HCEC 1CT (cell line): ENCODE measurements around the gene CBL.
"Not testable (repeated sequence)": the region's sequence is repeated elsewhere in the genome, so short reads cannot be mapped to it uniquely, and the experiment has no call there.

Experiments
- DNase-seq: peaks from one replicate; pipeline ENCODE4 v3.0.0-alpha.2; 2017

The CBL gene

DNA sequence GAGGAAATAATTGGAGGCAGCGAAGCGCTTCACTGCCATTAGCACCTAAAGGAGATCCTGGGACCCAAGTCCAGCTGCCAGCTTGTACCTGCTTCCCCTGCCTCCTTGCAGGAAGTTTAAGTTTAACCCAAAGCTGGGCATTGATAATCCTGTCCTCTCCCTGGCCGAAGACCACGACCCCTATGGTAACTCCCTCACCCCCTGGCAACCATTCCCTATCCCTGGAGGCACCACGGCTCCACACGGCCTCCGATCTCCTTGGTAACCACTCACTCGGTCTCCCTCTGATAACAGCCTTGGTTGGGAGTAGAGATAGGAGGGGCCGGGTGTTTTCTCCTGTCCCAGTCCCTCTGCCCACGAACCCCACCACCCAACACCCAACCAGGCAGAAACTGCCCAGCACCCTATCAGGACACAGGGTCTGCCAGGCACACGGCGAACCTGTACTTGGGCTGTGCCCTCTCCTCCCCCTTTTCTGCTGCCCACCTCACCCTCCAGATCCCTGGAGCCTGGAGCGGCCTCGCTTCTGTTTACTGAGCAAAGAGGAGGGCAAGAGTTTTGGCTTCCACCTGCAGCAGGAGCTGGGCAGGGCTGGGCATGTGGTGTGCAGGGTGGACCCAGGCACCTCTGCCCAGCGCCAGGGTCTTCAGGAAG, 20.0 kb upstream of the CBL start:
- no peak for DNase-seq

DNA sequence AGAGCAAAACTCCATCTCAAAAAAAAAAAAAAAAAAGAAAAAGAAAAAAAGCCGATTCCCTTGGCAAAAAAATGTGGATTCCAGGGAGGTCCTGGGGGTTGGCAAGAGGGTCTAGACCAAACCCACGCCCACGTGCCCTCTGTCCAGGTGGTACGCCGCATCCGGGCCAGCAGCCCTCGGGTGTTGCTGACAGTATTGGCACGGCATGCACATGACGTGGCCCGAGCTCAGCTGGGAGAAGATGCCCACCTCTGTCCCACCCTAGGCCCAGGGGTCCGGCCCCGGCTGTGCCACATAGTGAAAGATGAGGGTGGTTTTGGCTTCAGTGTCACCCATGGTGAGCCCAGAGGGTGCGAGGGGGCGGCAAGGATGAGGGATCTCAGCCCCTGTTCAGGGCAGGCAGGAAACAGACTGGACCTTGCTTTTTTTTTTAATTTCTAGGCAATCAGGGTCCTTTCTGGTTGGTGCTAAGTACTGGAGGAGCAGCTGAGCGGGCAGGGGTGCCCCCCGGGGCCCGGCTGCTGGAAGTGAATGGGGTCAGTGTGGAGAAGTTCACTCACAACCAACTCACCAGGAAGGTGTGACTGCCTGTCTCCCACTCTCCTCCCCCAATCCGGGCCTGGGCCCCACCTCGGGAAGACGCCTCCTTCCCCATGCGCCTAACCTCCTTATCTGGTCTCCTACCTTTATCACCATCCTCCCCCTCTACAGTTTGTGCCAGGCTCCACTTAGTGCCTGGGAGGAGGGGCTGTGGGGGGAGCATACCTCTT, 18.8 kb upstream of the CBL start:
- no peak for DNase-seq

DNA sequence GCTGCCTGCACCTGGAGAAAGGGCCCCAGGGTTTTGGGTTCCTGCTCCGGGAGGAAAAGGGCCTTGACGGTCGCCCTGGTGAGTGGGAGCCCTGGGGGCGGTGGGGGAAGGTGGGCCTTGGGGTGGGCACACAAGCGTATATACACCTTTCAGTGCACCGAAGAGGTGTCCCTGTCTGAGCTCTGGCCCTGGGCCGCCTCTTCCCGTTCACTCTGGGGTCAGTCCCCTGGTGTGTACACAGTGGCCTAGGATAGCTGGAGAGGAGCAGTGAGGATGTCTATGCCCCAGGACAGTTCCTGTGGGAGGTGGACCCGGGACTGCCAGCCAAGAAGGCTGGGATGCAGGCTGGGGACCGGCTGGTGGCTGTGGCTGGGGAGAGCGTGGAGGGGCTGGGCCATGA, 18.1 kb upstream of the CBL start:
- DNase-seq = no peak

DNA sequence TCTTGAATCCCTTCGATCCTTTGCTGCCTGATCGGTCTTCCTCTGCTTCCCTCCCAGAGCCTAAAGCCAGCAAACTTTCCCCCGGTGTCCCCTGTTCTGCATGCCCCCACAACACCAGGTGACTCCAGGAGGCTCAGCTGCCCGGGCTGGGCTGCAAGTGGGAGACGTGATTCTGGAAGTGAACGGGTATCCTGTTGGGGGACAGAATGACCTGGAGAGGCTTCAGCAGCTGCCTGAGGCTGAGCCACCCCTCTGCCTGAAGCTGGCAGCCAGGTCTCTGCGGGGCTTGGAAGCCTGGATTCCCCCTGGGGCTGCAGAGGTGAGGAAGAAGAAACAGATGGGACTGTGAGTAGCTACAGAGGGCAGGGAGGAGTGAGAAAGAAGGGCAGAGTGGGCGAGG, 17.3 kb upstream of the CBL start:
- no peak for DNase-seq

DNA sequence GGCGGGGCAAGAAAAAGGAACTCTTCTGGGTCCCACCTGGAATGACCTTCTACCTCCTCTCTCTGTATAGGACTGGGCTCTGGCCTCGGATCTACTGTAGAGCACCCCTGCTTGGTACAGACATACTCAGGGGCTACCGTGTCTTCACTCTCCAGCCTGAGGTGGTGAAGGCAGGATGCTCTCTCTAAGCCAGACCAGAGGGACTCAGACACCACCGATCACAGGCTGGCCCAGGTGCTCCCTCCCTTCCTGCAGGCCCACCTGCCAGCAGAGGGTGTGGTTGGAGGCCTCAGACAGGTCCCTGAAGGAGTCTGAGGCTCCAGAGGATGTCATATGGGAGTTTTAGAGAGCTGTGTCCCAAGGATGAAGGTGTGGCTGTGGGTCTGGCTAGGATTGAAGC, 16.7 kb upstream of the CBL start:
- DNase-seq = no peak

DNA sequence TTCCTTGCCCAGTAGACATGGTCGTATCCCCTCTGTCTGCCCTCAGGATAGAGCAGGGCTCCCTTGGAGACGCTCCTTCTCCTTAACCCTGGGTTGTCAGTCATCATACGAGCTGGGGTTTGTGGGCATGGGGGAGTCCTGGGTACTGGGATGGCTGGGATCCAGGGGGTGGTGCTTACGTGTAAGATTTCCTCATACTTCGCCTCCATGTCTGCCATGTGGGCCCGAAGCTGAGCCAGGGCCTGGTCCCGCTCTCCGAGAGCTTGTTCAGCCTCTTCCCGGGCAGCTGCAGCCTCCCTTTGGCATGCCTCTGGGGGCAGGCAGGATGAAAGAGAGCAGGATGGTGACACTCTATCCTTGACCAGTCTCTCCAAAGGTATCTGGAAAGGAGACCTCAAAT, 15.6 kb upstream of the CBL start:
- DNase-seq = no peak

DNA sequence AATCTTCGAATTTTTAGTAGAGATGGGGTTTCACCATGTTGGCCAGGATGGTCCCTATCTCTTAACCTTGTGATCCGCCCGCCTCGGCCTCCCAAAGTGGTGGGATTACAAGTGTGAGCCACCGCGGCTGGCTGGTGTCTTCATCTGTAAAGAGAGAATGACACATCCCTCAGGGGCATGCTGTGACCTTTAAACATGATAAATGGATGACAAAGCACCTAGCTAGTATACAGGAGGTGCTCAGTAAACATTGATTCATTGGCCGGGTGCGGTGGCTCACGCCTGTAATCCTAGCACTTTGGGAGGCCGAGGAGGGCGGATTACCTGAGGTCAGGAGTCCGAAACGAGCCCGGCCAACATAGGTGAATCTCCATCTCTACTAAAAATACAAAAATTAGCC, 14.9 kb upstream of the CBL start:
- not testable (repeated sequence) for DNase-seq

DNA sequence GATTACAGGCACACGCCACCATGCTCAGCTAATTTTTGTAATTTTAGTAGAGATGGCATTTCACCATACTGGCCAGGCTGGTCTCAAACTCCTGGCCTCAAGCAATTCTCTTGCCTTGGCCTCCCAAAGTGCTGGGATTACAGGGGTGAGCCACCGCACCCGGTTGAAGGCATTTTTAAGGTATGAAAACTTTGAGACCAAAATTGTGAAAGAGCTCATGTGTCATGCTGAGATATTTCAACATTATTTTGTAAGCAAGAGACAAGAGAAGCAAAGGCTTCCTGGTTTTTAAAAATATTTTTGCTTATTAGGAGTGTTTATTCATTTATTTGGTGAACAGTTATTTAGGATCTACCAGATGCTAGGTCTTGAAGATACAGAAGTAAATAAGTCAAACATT, 14.0 kb upstream of the CBL start:
- peak; percentile 37 for DNase-seq

DNA sequence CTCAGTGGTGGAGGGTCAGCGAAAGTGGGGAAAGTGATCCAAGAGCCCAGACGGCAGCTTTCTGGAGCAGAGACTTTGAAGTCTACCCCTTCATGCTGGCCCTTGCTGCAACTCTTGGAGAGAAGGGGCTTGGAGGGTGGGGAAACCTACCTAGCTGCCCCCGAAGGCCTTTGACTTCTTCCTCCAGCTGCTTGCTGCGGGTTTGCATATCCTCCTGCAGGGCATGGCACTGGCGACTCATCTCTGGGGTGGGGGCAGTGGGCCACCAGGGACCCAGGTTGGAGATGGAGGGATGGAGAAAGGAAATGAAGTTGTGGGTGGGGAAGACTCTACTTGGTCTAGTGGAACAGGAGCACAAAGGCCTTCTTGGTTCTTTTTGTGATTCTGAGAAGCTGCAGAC, 13.1 kb upstream of the CBL start:
- DNase-seq = no peak

DNA sequence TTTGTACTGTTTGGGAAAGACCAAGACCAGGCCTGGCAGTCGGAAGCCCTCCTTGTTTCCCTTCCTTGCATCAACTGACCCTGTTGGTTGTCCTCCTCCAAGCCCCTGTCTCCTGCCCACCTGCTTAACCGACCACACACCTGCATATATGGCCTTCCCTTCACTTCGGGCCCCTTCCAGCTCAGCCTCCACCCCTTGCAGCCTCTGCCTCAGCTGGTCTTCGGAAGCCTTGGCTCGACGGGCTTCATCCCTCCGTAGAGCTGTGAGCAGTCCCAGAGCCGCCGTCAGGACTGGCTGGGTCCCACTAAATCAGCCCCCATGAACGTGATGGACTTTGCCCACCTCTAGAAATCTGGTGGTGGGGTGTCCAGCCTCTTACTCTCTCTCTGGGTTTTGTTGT, 12.5 kb upstream of the CBL start:
- no peak for DNase-seq

DNA sequence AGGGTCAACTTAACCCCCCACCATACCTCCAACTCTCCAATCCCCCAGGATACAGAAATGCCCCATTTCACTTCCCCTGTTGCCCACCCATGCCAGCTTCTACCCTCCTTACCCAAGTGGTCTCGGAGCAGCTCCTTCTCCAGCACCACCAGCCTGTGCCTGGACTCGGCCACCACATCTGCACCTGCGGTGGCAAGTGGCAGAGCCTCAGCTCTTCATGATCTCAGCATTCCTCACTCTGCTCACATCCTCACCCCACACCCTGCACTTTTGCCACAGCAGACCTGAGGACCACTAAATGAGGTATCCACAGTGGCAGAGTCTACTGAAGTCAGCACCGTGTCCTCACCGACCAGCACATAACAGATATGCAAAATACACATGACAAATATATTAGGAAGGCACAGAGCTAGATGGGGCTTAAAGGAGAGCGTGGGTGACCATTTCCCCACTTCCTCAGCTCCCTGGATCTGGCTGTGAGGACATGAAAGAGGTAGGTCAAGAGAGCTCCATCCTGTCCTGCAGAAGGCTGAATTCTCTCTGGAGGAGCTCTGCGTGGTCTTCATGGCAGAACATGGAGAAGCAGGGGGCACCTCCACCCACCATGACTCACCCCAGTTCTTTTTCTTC, 11.2 kb upstream of the CBL start:
- DNase-seq = no peak

DNA sequence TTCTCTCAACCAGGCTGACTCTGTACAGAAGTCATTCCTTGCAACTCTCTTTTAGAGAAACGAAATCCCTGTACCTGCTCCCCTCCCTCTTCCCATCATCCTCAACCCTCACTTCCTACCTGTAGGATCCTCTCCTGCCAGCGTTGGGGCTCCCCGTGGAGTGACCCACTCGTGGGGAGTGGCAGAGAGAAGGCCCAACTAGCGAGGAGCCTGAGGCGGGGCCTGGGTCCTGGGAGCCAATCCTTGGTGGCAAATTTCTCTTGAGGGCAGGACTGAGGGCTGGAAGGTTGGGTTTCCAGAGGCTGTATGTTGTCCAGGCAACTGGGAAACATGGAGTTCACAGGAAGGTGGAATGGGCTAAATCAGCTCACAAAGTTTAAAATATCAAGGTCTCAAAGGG, 10.5 kb upstream of the CBL start:
- DNase-seq = peak; percentile 57

DNA sequence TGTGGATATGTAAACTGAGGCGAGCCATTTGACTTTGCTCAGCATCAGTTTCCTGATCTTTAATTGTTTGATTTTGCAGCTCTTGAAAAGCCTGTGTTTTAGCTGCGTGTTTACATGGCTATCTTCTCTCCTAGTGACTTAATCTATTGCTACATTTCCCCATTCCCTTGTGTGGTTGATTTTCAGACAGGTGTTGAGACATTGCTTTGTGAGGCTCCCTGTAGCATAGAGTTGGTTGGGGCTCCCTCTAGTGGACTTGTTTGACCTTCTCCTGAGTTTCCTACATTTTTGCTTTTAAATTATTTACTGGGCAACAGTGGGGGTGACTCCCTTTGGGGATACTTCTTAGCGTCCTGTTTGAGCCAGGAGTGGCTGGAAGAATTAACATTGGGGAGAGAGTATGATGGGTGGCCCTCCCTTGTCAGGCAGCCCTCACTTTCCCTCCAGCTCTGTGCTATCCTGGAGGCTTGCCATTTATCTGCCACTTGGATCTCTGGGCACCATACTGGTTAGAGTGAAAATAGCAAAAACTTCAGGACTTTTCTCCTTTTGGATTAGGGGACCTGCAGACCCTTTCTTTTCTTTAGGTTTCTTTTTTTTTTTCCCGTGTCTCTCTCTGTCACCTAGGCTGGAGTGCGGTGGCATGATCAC, 9.2 kb upstream of the CBL start:
- peak; percentile 82 for DNase-seq

DNA sequence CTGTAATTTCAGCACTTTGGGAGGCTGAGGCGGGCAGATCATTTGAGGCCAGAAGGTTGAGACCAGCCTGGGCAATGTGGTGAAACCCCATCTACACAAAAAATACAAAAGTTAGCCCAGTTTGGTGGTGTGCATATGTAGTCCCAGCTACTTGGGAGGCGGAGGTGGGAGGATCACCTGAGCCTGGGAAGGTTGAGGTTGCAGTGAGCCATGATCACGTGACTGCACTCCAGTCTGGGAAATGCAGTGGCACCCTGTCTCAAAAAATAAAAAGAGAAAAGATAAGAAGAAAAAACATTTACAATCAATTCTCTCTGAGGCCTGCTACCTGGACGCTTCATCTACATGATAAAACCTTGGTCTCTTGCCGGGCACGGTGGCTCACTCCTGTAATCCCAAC, 7.2 kb upstream of the CBL start:
- no peak for DNase-seq

DNA sequence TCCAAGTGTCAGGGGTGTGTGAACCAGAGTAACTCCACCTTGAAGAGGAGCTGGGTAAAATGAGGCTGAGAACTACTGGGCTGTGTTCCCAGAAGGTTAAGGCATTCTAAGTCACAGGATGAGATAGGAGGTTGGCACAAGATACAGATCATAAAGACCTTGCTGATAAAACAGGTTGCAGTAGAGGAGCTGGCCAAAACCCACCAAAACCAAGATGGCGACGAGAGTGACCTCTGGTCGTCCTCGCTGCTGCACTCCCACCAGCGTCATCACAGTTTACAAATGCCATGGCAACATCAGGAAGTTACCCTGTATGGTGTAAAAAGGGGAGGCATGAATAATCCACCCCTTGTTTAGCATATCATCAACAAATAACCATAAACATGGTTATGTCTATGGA, 4.9 kb upstream of the CBL start:
- DNase-seq = not testable (repeated sequence)

DNA sequence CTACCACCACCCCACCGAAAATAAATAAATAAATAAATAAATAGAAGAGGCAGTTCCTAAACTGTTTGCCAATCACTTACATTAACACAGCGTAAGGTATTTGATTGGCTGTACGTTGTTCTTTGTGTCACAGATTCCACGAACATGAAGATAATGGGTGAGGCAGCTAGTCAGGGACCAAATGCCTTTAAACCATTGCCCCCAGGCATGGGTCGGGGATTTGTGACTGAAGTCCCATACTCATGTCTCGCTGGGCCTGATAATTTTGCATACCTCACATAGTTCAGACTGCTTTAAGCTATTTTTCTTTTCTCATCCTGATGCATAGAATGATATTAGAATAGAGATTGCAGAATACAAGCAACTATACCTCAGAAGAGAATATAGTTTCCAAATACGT, 3.6 kb upstream of the CBL start:
- no peak for DNase-seq

DNA sequence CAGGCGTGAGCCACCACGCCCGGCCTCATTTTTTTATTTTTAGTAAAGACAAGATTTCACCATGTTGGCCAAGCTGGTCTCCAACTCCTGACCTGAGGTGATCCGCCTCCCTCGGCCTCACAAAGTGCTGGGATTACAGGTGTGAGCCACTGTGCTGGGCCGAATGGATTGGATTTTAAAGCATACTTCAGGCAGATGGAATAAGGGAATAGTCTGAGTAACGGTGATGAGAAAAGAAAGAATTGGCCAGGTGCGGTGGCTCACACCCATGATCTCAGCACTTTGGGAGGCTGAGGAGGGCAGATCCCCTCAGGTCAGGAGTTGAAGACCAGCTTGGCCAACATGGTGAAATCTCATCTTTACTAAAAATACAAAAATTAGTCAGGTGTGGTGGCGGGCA, 2.1 kb upstream of the CBL start:
- no peak for DNase-seq

DNA sequence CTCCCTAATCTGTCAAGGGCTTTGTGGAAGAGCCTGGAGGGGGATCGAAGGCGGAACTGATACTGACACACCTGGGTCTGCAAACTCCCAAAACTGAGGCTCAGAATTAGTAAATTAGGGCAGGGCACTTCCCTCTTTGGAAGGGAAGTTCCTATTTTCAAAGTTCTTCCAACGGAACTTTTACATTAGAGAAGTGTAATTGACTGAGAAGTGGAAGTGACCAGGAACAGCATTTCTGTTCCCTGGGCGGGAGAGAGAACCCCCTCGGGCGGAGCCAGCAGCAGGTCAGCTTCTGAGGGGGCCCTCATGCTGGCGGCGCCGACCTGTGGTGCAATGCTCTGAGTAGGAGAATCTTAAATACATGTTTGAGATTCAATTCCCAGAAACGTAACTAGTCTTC, 1.1 kb upstream of the CBL start:
- no peak for DNase-seq

DNA sequence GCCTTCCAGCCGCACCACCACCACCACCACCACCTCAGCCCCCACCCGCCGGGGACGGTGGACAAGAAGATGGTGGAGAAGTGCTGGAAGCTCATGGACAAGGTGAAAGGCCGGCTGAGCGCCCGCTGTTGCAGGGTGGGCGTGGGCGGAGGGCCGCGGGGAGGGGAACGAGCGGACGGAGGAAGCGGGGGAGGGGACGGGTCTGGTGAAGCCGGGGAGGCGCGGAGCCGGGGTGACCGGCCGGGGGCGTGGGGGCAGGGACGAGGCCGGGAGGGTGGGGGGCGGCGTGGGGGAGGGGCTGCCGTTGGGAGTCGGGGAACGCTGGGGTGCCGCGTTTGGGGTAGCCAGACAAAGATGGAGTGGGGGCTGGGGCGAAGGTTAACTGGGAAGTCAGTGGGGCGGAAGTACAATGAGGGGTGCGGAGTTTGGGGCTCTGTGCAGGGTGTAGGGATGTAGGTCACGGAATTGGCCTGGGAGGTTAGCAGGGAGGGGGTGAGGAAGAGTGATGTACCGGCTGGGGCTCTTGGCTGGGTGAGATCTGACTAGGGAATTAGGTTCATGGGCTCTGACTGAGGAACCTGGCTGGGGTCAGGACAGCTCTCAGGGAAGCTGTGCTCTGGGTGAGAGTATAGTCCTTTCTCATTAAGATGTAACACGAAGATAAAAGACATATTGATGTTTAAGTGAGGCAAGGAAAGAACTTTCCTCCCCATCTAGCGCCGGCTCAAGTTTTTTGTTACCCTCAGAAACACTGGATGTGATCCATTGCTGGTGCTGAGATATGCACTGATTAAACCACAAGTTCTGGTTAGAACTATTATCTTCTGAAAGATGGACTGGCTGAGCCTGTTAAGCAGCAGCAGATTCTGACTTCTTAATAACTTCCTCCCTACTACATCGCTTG, 624 bp downstream of the CBL start:
- DNase-seq = peak; percentile 15

DNA sequence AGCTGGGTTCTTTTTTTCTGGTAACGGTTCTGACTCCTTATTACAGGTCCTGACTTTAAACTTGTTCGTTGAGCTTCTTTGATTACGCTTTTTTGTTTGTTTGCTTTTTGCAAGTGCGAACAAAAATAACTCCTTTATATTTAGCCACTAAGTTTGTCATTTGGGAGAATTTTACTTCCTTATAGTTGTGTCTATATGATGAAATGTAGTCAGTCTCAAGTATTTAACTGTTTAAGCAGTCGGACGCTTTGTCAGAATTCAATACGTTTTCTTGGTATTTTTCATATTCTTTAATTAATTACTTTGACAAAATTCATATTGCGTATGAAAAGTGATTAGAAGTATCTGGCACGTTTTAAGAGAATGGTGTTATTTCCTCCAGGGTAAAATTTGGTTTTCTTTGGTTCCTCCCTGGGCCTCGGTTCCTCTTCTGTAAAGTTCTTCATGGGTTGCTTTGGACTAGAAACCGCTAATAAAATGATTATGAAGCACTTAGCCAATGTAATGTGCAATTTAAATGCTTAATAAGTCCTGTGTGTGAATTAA, 1.3 kb downstream of the CBL start:
- DNase-seq = no peak

DNA sequence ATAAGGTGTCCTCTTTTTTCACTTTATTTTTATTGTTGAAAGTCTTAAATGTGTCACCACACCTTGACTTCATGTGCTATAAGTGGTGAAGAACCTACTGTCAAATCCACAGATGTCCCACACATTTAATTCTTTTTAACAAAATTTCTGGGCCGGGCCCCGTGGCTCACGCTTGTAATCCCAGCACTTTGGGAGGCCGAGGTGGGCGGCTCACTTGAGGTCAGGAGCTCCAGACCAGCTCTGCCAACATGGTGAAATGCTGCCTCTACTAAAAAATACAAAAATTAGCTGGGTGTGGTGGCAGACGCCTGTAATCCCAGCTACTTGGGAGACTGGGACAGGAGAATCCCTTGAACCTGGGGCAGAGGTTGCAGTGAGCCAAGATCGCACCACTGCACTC, 3.0 kb downstream of the CBL start:
- no peak for DNase-seq

DNA sequence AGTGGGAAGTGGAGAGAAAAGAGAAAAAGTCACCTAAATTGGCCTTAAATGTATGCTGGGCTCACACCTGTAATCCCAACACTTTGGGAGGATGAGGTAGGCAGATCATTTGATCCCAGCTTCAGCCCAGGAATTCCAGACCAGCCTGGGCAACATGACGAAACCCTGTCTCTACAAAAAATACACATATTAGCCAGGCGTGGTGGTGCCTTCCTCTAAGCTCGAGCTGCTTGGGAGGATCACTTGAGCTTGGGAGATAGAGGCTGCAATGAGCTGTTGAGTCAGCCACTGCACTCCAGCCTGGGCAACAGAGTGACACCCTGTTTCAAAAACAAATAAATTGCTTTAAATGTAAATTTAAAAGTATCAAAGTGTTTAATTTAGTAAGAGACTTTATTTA, 3.9 kb downstream of the CBL start:
- DNase-seq = no peak
